Prostate gland (tissue), 2 donors: ENCODE results near the gene CCL13.

ENCODE experiments used
- POLR2AphosphoS5 ChIP-seq: sonication (generic); formaldehyde crosslinking; IDR thresholded peaks from one replicate; pipeline ENCODE4 v1.6.1; 2017; ENCODE audit warnings: antibody characterized with exemption
- TF ChIP-seq, protein P1 (sequence below), 4 experiments: fragments of 200-600 bp in 2 of 4; fragments of 450-650 bp in 2 of 4; sonication (generic) in 2 of 4; IDR thresholded peaks; 1 replicate in 3 of 4; 2 replicates in 1 of 4; pipeline ENCODE4 v1.5.1; 2016 to 2019; ENCODE audit warnings: antibody characterized with exemption in 4 of 4, mild to moderate bottlenecking in 2 of 4, moderate library complexity in 2 of 4

DNA sequence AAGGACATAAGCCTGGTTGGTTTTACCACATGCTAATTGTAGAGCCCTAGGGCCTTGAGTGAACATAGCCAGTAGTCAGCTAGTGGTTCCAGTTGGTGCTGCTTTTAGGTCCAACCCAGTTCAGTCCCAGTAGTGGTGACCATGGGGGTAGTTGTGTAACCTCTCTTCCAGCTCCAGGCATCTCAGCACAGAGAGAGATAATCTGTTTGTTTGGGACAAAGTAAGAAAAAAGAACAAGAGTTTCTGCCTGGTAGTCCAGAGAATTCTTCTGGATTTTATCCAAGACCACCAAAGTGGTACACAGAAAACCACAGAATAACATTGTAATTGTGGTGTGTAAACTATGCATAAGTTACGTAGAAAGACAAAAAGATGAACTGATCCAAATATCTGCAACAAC, 5.2 kb upstream of the CCL13 start:
- no peak for TF ChIP-seq POLR2AphosphoS5
- TF ChIP-seq, protein P1, sequence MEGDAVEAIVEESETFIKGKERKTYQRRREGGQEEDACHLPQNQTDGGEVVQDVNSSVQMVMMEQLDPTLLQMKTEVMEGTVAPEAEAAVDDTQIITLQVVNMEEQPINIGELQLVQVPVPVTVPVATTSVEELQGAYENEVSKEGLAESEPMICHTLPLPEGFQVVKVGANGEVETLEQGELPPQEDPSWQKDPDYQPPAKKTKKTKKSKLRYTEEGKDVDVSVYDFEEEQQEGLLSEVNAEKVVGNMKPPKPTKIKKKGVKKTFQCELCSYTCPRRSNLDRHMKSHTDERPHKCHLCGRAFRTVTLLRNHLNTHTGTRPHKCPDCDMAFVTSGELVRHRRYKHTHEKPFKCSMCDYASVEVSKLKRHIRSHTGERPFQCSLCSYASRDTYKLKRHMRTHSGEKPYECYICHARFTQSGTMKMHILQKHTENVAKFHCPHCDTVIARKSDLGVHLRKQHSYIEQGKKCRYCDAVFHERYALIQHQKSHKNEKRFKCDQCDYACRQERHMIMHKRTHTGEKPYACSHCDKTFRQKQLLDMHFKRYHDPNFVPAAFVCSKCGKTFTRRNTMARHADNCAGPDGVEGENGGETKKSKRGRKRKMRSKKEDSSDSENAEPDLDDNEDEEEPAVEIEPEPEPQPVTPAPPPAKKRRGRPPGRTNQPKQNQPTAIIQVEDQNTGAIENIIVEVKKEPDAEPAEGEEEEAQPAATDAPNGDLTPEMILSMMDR (IDR thresholded peaks at IDR 0.05), result no peak
